Measurements from ENCODE around the gene PALM3.

The PALM3 gene

GRCh38 chr19:14094854-14095253 is 33.0 kb upstream of the PALM3 start:
- H3K36me3 Mint-ChIP-seq (ENCODE audit: insufficient read depth) = peaks cover 35% of the 10 kb centered on the region
- peaks cover 10% of the 10 kb centered on the region in 2 donors for H3K4me1 Mint-ChIP-seq (ENCODE audit: low read depth in 2 of 2)
- no peaks in the 10 kb centered on the region for H3K27me3 Mint-ChIP-seq
- H3K4me3 Mint-ChIP-seq = no peak overlapping the region
- no peaks in the 10 kb centered on the region for H3K9me3 Mint-ChIP-seq
- ATAC-seq (replicated peaks) (no peak), DNase-seq (no peak)
- H3K27ac Mint-ChIP-seq = no peak overlapping the region

DNA sequence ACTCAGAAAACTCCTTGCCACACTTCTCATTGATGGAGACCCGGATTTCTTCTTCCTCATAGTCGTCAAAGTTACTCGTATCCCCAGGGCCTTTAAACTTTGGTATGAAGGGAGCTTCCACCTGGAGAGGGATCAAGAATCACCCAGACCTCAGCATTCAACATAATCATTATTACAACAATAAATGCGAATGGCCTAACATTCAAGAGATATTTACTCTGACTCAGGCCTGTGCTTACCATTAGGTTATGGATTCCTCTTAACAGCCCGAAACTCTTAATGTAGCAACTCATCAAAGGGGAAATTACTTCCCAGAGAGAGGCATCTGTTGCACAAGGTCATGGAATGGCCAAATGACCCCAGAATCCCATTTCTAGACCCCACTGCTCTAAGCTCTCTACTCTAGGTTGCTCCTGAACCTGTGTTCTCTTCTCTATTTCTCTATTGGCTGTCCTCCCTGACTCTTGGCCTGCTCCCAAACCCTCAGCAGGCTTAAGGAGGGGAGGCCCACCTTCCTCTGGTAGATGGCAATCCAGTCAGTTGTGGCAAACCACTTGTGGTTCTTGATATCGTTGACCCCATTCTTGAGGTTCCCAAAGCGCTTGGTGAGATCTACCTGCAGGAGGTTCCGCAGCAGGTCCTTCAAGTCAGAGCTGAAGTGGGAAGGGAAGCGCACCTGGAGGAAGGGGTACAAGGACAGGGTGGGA is 31.4 kb upstream of the PALM3 start:
- Mint-ChIP-seq H3K9me3 (no peaks in the 10 kb centered on the region), H3K27me3 (no peaks in the 10 kb centered on the region), H3K36me3 (ENCODE audit: insufficient read depth) (peaks cover 45% of the 10 kb centered on the region), H3K4me3 (no peak overlapping the region), H3K27ac (no peak overlapping the region), H3K4me1 (ENCODE audit: low read depth in 2 of 2) (peaks cover 13 to 14% of the 10 kb centered on the region in 2 donors)
- DNase-seq = no peak
- no peak for ATAC-seq (replicated peaks)

GRCh38 chr19:14091813-14092462 is 30.1 kb upstream of the PALM3 start:
- Mint-ChIP-seq H3K9me3 (no peaks in the 10 kb centered on the region), H3K36me3 (ENCODE audit: insufficient read depth) (peaks cover 42% of the 10 kb centered on the region), H3K27me3 (no peaks in the 10 kb centered on the region), H3K4me1 (ENCODE audit: low read depth in 2 of 2) (peaks cover 13 to 14% of the 10 kb centered on the region in 2 donors), H3K27ac (peak overlapping the region; percentile 82 to 97), H3K4me3 (peak overlapping the region; percentile 91 to 98)
- no peak for ATAC-seq (replicated peaks)
- DNase-seq = peak in 1 of 3 experiments; percentile 16

DNA sequence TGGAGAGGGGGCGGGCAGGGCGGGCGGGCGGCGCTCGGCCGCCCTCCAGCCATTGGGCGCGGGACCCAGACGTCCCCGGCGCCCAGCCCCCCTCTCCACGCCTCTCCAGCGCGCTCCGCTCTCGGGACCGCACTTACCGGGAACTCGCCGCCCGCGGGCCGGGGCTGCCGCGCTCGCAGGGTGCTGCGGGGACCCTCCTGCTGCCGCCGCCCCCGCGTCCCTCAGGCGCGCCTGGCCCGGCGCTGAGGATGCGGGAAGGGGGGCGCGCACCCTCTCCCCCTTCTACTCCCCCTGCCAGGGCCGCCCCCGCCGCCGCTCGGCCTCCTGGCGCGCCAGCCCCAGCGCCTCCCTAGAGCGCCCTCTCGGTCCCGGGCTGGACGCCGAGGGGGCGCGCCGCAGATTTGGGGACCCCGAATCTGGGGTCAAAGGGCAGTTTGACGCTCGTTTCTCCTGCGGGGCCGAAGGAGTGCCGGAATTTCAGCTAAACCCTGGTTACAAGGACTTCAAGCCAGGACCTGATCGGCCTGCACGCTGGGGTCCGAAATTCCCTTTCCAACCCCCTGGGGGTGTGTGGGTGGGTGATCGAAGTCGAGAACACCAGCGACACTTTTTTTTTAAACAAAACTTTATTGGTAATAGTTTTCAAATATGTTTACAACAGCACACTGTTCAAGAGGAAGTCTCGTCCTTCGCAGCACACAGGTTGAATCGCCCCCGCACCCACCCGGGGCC is 29.4 kb upstream of the PALM3 start:
- Mint-ChIP-seq H3K4me3 (peak overlapping the region; percentile 91 to 98), H3K36me3 (ENCODE audit: insufficient read depth) (peaks cover 39% of the 10 kb centered on the region), H3K27ac (peak overlapping the region; percentile 82 to 97), H3K4me1 (ENCODE audit: low read depth in 2 of 2) (peaks cover 13 to 14% of the 10 kb centered on the region in 2 donors), H3K27me3 (no peaks in the 10 kb centered on the region), H3K9me3 (no peaks in the 10 kb centered on the region)
- ATAC-seq (replicated peaks) (peak; percentile 56), DNase-seq (peak; percentile 49 to 66 (median 54))

DNA sequence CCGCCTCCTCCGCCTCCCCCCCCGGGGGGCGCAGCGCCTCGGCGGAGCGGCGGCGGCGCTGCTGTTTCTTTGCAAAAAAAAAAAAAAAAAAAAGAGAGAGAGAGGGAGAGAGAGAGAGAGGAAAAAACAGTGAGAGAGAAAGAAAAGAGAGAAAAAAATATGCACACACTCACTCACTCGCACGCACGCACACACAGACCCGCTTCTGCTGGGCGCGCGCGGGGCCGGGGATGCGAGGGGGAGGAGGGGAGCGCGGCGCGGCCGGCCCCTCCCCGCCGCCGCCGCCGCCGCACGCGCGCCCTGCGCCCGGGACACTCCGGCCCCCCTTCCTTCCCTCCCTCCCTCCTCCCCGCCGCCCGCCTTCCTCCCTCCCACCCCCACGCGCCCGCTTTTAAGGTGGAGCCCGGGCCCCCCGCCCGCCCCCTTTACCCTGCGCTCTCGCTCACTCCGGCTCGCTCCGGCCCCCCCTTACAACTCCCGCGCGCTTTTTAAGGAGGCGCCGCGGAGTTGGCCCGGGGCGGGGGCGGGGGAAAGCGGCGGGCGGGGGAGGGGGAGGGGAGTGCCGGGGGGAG is 28.7 kb upstream of the PALM3 start, which contains the start of gene SAMD1:
TSS of gene SAMD1 (minus strand) at position 243 of the 572 bp plus-strand sequence.
- Mint-ChIP-seq H3K9me3 (no peaks in the 10 kb centered on the region), H3K36me3 (ENCODE audit: insufficient read depth) (peaks cover 33% of the 10 kb centered on the region), H3K27me3 (no peaks in the 10 kb centered on the region), H3K4me1 (ENCODE audit: low read depth in 2 of 2) (peaks cover 13 to 14% of the 10 kb centered on the region in 2 donors), H3K4me3 (peak within 1 kb of the TSS; percentile 91 to 98), H3K27ac (peak within 1 kb of the TSS; percentile 88 to 97)
- ATAC-seq (replicated peaks) = peak; percentile 67
- peak; percentile 61 to 68 (median 64) for DNase-seq

- H3K36me3 Mint-ChIP-seq (ENCODE audit: insufficient read depth) = peaks cover 31% of the 10 kb centered on the region
- H3K9me3 Mint-ChIP-seq = no peaks in the 10 kb centered on the region
- ATAC-seq (replicated peaks) = peak; percentile 18
- DNase-seq = peak; percentile 31 to 40 (median 39)
- H3K4me1 Mint-ChIP-seq (ENCODE audit: low read depth in 2 of 2) = peaks cover 14% of the 10 kb centered on the region in 2 donors
- no peaks in the 10 kb centered on the region for H3K27me3 Mint-ChIP-seq
- H3K27ac Mint-ChIP-seq = peak overlapping the region; percentile 68 to 88
- peak overlapping the region; percentile 75 to 80 for H3K4me3 Mint-ChIP-seq
These were observed 28.0 kb upstream of the PALM3 start for GRCh38 chr19:14089662-14090508.

DNA sequence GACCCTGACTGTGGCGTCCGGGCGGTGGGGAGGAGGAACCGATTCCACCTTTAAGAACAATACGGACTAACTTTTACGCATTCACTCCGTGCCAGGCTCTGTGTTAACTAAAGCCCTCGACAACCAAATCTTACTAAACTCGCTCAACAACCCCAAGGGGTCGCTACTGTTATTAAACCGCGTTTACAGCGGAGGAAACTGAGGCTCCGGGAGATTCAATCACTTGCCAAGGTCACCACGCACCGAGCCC is 27.5 kb upstream of the PALM3 start:
- peak in 1 of 3 experiments; percentile 25 for DNase-seq
- no peak for ATAC-seq (replicated peaks)
- Mint-ChIP-seq H3K36me3 (ENCODE audit: insufficient read depth) (peaks cover 31% of the 10 kb centered on the region), H3K27me3 (no peaks in the 10 kb centered on the region), H3K27ac (peak overlapping the region; percentile 50 to 88), H3K4me3 (peak overlapping the region; percentile 47 to 65), H3K4me1 (ENCODE audit: low read depth in 2 of 2) (peaks cover 14% of the 10 kb centered on the region in 2 donors), H3K9me3 (no peaks in the 10 kb centered on the region)

DNA sequence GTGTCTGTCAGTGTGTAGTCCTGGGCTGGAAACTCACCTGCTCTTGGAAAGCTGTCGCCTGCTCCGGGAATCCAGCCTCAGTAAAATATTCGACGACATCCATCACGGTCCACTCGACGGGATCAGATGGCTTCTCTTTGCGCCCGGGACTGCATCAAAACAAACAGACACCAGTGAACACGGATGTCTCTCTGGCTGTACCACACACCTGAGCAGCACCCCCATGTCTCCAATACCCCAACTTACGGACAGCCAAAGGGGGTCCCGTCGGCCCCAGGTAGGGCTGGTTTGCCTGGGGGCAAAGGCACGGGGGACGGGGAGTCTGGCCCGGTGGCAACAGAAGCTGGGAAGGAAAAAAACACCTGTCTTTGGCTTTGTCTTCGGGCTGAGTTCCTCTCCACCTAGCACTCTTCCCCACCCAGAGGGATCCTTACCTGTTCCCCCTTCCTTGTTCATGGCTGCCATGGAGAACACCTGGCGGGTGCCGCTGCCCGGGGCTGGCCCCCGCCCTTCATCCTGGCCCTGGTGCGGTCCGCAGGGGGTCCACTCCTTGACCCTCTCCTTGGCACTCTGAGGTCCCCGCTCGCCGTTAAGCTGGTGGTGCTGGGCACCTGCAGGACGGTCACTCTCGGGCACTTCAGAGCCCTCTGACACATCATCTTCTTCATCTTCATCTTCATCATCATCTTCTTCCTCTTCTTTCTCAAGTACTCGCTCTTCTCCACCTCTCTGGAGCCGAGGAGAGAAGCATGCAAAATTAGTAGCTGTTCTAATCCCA is 26.9 kb upstream of the PALM3 start:
- DNase-seq (no peak), ATAC-seq (replicated peaks) (no peak)
- H3K27ac Mint-ChIP-seq = peak overlapping the region; percentile 50 to 88
- H3K4me3 Mint-ChIP-seq = peak overlapping the region; percentile 57 to 65
- no peaks in the 10 kb centered on the region for H3K9me3 Mint-ChIP-seq
- peaks cover 31% of the 10 kb centered on the region for H3K36me3 Mint-ChIP-seq (ENCODE audit: insufficient read depth)
- no peaks in the 10 kb centered on the region for H3K27me3 Mint-ChIP-seq
- peaks cover 14% of the 10 kb centered on the region in 2 donors for H3K4me1 Mint-ChIP-seq (ENCODE audit: low read depth in 2 of 2)

- Mint-ChIP-seq H3K36me3 (ENCODE audit: insufficient read depth) (peaks cover 26% of the 10 kb centered on the region), H3K27me3 (no peaks in the 10 kb centered on the region), H3K9me3 (no peaks in the 10 kb centered on the region), H3K27ac (no peak overlapping the region), H3K4me1 (ENCODE audit: low read depth in 2 of 2) (peaks cover 9 to 16% of the 10 kb centered on the region in 2 donors), H3K4me3 (no peak overlapping the region)
- ATAC-seq (replicated peaks) (no peak), DNase-seq (no peak)
These were observed 24.2 kb upstream of the PALM3 start for GRCh38 chr19:14086098-14086497.

GRCh38 chr19:14085309-14085995 is 23.6 kb upstream of the PALM3 start, which contains the start of gene C19orf67:
TSS of gene C19orf67 (minus strand) at chr19:14085783. CDS start at chr19:14085627, 156 bp downstream.
- Mint-ChIP-seq H3K4me1 (ENCODE audit: low read depth in 2 of 2) (peaks cover 10 to 18% of the 10 kb centered on the region in 2 donors), H3K4me3 (no peak within 1 kb of the TSS)
- ATAC-seq (replicated peaks) = no peak

GRCh38 chr19:14082675-14082960 is 20.7 kb upstream of the PALM3 start:
- H3K27ac Mint-ChIP-seq = peak overlapping the region; percentile 22 to 65
- H3K36me3 Mint-ChIP-seq (ENCODE audit: insufficient read depth) = peaks cover 7% of the 10 kb centered on the region
- peaks cover 9 to 14% of the 10 kb centered on the region in 2 donors for H3K4me1 Mint-ChIP-seq (ENCODE audit: low read depth in 2 of 2)
- no peaks in the 10 kb centered on the region for H3K27me3 Mint-ChIP-seq
- no peak for ATAC-seq (replicated peaks)
- DNase-seq = no peak
- no peaks in the 10 kb centered on the region for H3K9me3 Mint-ChIP-seq
- H3K4me3 Mint-ChIP-seq = peak overlapping the region in 1 of 2 donors; percentile 95

More at GRCh38 chr19:14085309-14085995, 23.6 kb upstream of the PALM3 start, which contains the start of gene C19orf67:
- Mint-ChIP-seq H3K27me3 (no peaks in the 10 kb centered on the region), H3K36me3 (ENCODE audit: insufficient read depth) (peaks cover 26% of the 10 kb centered on the region), H3K9me3 (no peaks in the 10 kb centered on the region), H3K27ac (no peak within 1 kb of the TSS)
- DNase-seq = no peak

Measured in effector memory CD8-positive, alpha-beta T cell (primary cell).